ENCODE results near the gene INPP4B.

DNA sequence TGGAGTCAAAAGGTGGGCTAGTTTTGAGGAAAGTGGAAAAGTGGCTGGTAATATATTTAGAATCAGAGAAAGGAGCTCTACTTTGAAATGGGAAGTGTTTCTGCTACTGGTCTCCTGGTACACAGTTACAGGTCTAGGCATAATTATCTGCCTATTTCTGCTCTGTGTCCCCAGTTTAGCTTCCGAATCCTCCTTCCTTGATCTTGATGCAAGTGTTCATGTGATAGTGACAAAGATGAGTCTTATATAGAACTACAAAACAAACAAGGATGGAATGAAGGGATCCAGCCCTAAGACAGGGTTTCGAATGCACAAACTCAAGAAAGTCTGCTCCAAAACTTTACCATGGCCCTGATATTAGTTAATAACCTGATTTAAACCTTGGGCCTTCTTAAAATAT is 580.2 kb downstream of the INPP4B start:
- no peak for TF ChIP-seq EP300 (IDR thresholded peaks at IDR 0.05; ENCODE audit: borderline replicate concordance in 1 of 2, low read depth in 1 of 2, low read length in 1 of 2)
- no peak for TF ChIP-seq GABPA (IDR thresholded peaks at IDR 0.05; ENCODE audit: low read depth)
- TF ChIP-seq CTCF (IDR thresholded peaks at IDR 0.05): no peak
